ENCODE data around the gene JPH4.

- no peak for TF ChIP-seq POLR2A (IDR thresholded peaks at IDR 0.05)
- no peak for TF ChIP-seq CTCF (IDR thresholded peaks at IDR 0.05)
- no peak for TF ChIP-seq POLR2AphosphoS5 (IDR thresholded peaks at IDR 0.05)
- no peak for TF ChIP-seq EP300 (IDR thresholded peaks at IDR 0.05)
These were observed 50.0 kb downstream of the JPH4 start for GRCh38 chr14:23528555-23528954.
